Adrenal gland (tissue), 12 donors: ENCODE data around the gene PIGQ. TPM values are rescaled to one million over a fixed set of nuclear protein-coding genes. Genes with fewer than 3 reads are reported as not detected.

ENCODE experiments used
- DNase-seq, 7 donors: peaks; one replicate each; pipeline ENCODE4 v3.0.0-alpha.2; 2019 to 2020
- H3K27ac ChIP-seq, 5 donors: fragments of 200-600 bp; sonication (generic) in 4 of 5; 1 replicate in 3 of 5; 2 replicates in 2 of 5; pipeline versions ENCODE4 v1.5.1 to v1.8.0; 2016 to 2020; ENCODE audit warnings: mild to moderate bottlenecking in 1 of 5
- H3K27me3 ChIP-seq: fragments of 200-600 bp; 2 replicates; pipeline ENCODE4 v1.8.0; 2021
- H3K36me3 ChIP-seq, 2 donors: fragments of 200-600 bp; replicated peaks in 1 of 2; 1 replicate in 1 of 2; 2 replicates in 1 of 2; pipeline versions ENCODE4 v1.5.1 to v1.8.0; 2018 to 2022
- H3K4me1 ChIP-seq, 2 donors: fragments of 200-600 bp; replicated peaks in 1 of 2; 1 replicate in 1 of 2; 2 replicates in 1 of 2; pipeline versions ENCODE4 v1.5.1 to v1.8.0; 2018 to 2021
- H3K4me3 ChIP-seq, 4 donors: fragments of 200-600 bp; sonication (generic) in 3 of 4; one replicate each; pipeline ENCODE4 v1.5.1; 2016 to 2018
- H3K9me3 ChIP-seq, 3 donors: fragments of 200-600 bp; sonication (generic) in 1 of 3; replicated peaks in 1 of 3; 1 replicate in 2 of 3; 2 replicates in 1 of 3; pipeline versions ENCODE4 v1.5.1 to v1.8.0; 2016 to 2021
- POLR2A ChIP-seq, 2 donors: fragments of 450-650 bp; IDR thresholded peaks; one replicate each; pipeline ENCODE4 v1.6.1; 2017; ENCODE audit warnings: antibody characterized with exemption in 2 of 2, mild to moderate bottlenecking in 2 of 2, moderate library complexity in 1 of 2
- WGBS, 4 donors: extraction: QIAGEN DNeasy Blood & Tissue Kit in 2 of 4; methylation state at CpG; one replicate each; pipeline versions ENCODE4 v1.1.5 to v1.1.7; 2013 to 2017; 5-methylcytosine and 5-hydroxymethylcytosine counted together
- intact Hi-C, 2 donors: fragments of 100-400 bp; cut with DNase I; formaldehyde crosslinking; loops; one replicate each; pipeline versions ENCODE4 v1.14.1 to v1.15.0; 2022 to 2023
- polyA plus RNA-seq, 3 donors: library from polyadenylated mRNA; stranded (reverse); fragments of 200-250 nt in 2 of 3; fragments of 350-450 nt in 1 of 3; fragmentation: Illumina TruSeq in 1 of 3; extraction: RNeasy Lipid Tissue Mini Kit (QIAGEN cat#74804) in 1 of 3; gene quantifications; one replicate each; pipeline ENCODE4 v1.2.3, GENCODE V29; 2013 to 2014
- total RNA-seq, 9 donors: library from RNA; depleted of rRNA in 4 of 9; stranded (reverse); fragments of >200 nt in 4 of 9; fragments of 120-200 nt in 1 of 9; fragmentation: NEBNext Ultra II Directional in 1 of 9; extraction: Animal tissue kit (Norgen Biotek cat#: 25700) in 1 of 9; gene quantifications; one replicate each; pipeline versions ENCODE4 v1.1.0 to v1.2.4, GENCODE V29; 2013 to 2023
- TF ChIP-seq, protein P1 (sequence below), 6 experiments: fragments of 450-650 bp in 4 of 6; fragments of 200-600 bp in 2 of 6; sonication (generic) in 1 of 6; IDR thresholded peaks; 1 replicate in 5 of 6; 2 replicates in 1 of 6; pipeline versions ENCODE4 v1.5.1 to v1.8.0; 2016 to 2021; ENCODE audit warnings: antibody characterized with exemption in 6 of 6, mild to moderate bottlenecking in 2 of 6, moderate library complexity in 1 of 6
- donor health status: healthy with polysubstance abuse.
- donor health status: Bipolar disorder and iron deficiency.
- donor health status: DM: yes; HTN: yes; CAD: no.
- donor health status: DM: no; HTN: no; CAD: no.
- donor health status: DM: no; HTN: no; CAD: no.
- donor health status: DM: yes; HTN: yes; CAD: no.

Gene PIGQ
- total and polyA plus RNA-seq, 12 donors, result 12.7 to 317 (median 81.0) TPM

DNA sequence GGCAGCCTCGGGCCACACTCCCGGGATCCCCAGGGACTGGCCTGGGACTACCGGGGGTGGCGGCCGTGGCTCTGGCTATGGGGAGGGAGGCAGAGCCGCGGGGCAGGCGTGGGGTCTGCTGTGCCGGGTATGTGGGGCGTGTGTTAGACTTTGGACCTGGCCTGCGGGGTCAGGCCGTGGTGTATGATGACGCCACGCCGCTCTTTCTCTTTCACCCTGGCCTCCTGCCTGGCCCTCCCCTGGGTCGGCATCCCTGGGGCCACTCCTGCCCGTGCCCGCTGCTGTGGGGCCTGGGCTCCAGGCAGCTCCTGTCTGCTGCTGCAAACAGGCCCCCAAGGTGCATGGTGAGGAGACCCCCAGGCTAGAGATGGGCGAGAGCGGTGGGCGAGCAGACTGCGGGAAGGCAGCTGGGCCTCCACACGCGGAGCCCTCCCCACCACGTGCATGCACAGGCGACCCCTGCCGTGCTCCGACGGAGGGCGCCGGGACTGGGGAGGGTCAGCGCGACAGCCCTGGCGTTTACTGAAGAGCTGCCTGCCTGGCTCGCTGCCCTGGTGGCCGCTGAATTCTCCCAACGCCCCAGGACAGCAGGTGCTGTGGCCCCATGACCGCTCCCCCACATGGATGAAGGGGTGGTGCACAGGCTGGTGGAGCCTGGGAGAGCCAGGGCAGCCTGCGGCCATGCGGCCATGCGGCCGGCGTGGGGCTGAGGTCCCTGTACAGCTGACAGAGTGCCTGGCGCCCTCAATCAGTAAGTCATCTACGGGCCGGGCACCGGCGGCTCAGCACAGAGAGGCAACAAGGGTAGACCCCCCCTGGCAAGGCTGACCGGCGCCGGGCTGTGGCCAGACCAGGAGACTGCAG is 26.2 kb upstream of the PIGQ start:
- H3K4me3 ChIP-seq, result no peak overlapping the region
- intact Hi-C loops, result loop anchor here in 1 of 2 donors (5.0 kb wide), 1 partner anchor 39 kb away; no protein-coding TSS in a partner anchor
- TF ChIP-seq, protein P1, sequence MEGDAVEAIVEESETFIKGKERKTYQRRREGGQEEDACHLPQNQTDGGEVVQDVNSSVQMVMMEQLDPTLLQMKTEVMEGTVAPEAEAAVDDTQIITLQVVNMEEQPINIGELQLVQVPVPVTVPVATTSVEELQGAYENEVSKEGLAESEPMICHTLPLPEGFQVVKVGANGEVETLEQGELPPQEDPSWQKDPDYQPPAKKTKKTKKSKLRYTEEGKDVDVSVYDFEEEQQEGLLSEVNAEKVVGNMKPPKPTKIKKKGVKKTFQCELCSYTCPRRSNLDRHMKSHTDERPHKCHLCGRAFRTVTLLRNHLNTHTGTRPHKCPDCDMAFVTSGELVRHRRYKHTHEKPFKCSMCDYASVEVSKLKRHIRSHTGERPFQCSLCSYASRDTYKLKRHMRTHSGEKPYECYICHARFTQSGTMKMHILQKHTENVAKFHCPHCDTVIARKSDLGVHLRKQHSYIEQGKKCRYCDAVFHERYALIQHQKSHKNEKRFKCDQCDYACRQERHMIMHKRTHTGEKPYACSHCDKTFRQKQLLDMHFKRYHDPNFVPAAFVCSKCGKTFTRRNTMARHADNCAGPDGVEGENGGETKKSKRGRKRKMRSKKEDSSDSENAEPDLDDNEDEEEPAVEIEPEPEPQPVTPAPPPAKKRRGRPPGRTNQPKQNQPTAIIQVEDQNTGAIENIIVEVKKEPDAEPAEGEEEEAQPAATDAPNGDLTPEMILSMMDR (IDR thresholded peaks at IDR 0.05), result no peak
- no peak for TF ChIP-seq POLR2A (IDR thresholded peaks at IDR 0.05)
- peaks cover 0 to 2% of the 10 kb centered on the region in 2 donors for H3K36me3 ChIP-seq
- H3K4me1 ChIP-seq, result peaks cover 0 to 4% of the 10 kb centered on the region in 2 donors
- no peaks in the 10 kb centered on the region for H3K27me3 ChIP-seq
- H3K27ac ChIP-seq, result no peak overlapping the region
- no peak for DNase-seq
- 90 to 95% (median 92%) methylated on average over 25 to 51 of the region's 51 CpGs for WGBS, 4 donors
- H3K9me3 ChIP-seq, result no peaks in the 10 kb centered on the region

DNA sequence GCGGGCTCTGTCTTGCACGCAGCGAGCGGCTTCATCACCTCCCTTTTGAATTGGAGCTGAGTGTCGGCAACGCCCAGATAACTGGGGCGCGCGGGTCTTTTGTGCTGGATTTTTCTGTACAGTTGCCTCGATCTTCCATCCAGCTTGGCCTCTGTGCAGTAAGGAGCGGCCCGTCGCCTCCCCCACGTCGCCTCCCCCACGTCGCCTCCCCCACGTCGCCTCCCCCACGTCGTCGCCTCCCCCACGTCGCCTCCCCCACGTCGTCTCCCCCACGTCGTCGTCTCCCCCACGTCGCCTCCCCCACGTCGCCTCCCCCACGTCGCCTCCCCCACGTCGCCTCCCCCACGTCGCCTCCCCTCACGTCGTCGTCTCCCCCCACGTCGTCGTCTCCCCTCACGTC is 25.3 kb upstream of the PIGQ start:
- H3K27ac ChIP-seq, result no peak overlapping the region
- no peak overlapping the region for H3K4me3 ChIP-seq
- no peak for TF ChIP-seq POLR2A (IDR thresholded peaks at IDR 0.05)
- TF ChIP-seq, protein P1 (IDR thresholded peaks at IDR 0.05), result no peak
- H3K9me3 ChIP-seq, result no peaks in the 10 kb centered on the region
- H3K4me1 ChIP-seq, result peaks cover 0 to 4% of the 10 kb centered on the region in 2 donors
- peaks cover 0 to 9% of the 10 kb centered on the region in 2 donors for H3K36me3 ChIP-seq
- H3K27me3 ChIP-seq, result no peaks in the 10 kb centered on the region
- 87 to 93% (median 91%) methylated on average over 23 to 46 of the region's 46 CpGs for WGBS, 4 donors
- intact Hi-C loops, result loop anchor here in 1 of 2 donors (5.0 kb wide), 1 partner anchor 38 kb away; no protein-coding TSS in a partner anchor
- no peak for DNase-seq

DNA sequence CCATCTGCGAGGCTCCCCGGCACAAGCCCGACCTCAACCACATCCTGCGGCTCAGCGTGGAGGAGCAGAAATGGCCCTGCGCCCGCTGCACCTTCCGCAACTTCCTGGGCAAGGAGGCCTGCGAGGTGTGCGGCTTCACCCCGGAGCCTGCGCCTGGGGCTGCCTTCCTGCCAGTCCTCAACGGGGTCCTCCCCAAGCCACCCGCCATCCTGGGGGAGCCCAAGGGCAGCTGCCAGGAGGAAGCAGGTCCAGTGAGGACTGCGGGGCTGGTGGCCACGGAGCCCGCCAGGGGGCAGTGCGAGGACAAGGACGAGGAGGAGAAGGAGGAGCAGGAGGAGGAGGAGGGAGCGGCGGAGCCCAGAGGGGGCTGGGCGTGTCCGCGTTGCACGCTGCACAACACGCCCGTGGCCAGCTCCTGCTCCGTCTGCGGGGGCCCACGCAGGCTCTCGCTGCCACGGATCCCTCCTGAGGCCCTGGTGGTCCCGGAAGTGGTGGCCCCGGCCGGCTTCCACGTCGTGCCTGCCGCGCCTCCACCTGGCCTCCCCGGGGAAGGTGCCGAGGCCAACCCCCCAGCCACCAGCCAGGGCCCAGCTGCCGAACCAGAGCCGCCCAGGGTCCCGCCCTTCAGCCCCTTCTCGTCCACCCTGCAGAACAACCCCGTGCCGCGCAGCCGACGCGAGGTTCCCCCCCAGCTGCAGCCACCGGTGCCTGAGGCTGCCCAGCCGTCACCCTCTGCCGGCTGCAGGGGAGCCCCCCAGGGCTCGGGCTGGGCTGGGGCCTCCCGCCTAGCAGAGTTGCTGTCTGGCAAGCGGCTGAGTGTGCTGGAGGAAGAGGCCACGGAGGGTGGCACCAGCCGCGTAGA is 22.6 kb upstream of the PIGQ start:
- peaks cover 0 to 26% of the 10 kb centered on the region in 2 donors for H3K36me3 ChIP-seq
- DNase-seq, result peak; percentile 87 to 92 (median 90)
- H3K27ac ChIP-seq, result no peak overlapping the region
- H3K9me3 ChIP-seq, result no peaks in the 10 kb centered on the region
- intact Hi-C loops, result no loop called here
- TF ChIP-seq, protein P1 (IDR thresholded peaks at IDR 0.05), result peak; percentile 67 to 86 (median 75)
- TF ChIP-seq POLR2A (IDR thresholded peaks at IDR 0.05), result no peak
- H3K4me1 ChIP-seq, result peaks cover 0 to 4% of the 10 kb centered on the region in 2 donors
- H3K27me3 ChIP-seq, result no peaks in the 10 kb centered on the region
- WGBS, 4 donors, result 43 to 67% (median 56%) methylated on average over 21 to 60 of the region's 60 CpGs
- peak overlapping the region in 1 of 4 donors; percentile 28 for H3K4me3 ChIP-seq

DNA sequence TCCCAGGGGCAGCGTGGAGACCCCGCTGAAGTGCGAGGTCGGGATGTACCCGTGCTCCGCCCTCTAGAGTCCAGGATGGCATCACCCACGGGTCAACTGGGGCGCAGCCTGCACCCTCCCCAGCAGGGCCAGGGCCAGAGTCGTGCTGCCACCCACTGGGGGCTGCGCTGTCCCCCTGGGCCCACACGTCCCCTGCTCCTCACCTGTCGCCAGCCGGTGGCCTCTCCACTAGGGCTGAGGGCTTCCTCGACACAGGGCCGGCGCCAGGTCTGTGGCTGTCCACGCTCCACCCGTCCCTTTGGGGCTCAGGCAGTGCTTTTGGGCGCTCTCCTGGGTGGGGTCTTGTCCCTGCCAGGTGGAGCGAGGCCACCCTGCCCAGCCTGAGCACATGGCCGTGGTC is 21.2 kb upstream of the PIGQ start:
- DNase-seq, result no peak
- H3K36me3 ChIP-seq, result peaks cover 0 to 33% of the 10 kb centered on the region in 2 donors
- WGBS, 4 donors, result 92 to 100% (median 93%) methylated on average over 2 to 21 of the region's 21 CpGs
- no peak overlapping the region for H3K27ac ChIP-seq
- no peak overlapping the region for H3K4me3 ChIP-seq
- intact Hi-C loops, result no loop called here
- no peaks in the 10 kb centered on the region for H3K27me3 ChIP-seq
- H3K9me3 ChIP-seq, result no peaks in the 10 kb centered on the region
- TF ChIP-seq POLR2A (IDR thresholded peaks at IDR 0.05), result no peak
- peaks cover 0 to 4% of the 10 kb centered on the region in 2 donors for H3K4me1 ChIP-seq
